HEK293 (cell line): ENCODE measurements around the gene AHCYL2.

ENCODE experiments used
- CTCF ChIA-PET: fragments of 350-600 bp; formaldehyde crosslinking; extraction: SDS; loops from one replicate; lab custom pipeline; 2021; ENCODE audit warnings: antibody characterized with exemption; lab: Yijun Ruan, JAX
- POLR2A ChIA-PET: fragments of 300-600 bp; formaldehyde crosslinking; extraction: SDS; loops from one replicate; lab custom pipeline; 2020; ENCODE audit warnings: antibody characterized with exemption, inconsistent platforms; lab: Yijun Ruan, JAX
- H3K27ac ChIP-seq: fragments of 200-500 bp; sonication (Bioruptor generic); 2 replicates; pipeline ENCODE4 v1.5.1; 2014; ENCODE audit warnings: low read depth, low read length, control low read depth, inconsistent platforms; ENCODE audit errors: extremely low read depth
- H3K36me3 ChIP-seq, 2 experiments: fragments of 200-500 bp in 1 of 2; sonication (Bioruptor generic) in 1 of 2; 1 replicate in 1 of 2; 2 replicates in 1 of 2; pipeline ENCODE4 v1.5.1; 2014 to 2017; ENCODE audit warnings: inconsistent platforms in 2 of 2, low read length in 2 of 2; ENCODE audit not compliant: control insufficient read depth in 2 of 2, insufficient read depth in 1 of 2
- H3K4me1 ChIP-seq: fragments of 200-500 bp; sonication (Bioruptor generic); 2 replicates; pipeline ENCODE4 v1.5.1; 2014; ENCODE audit warnings: mild to moderate bottlenecking, low read length, inconsistent platforms; ENCODE audit not compliant: control insufficient read depth, insufficient read depth
- H3K4me3 ChIP-seq: 2 replicates; pipeline ENCODE4 v1.5.1; 2011; ENCODE audit warnings: low read depth, mild to moderate bottlenecking, control low read depth, low read length, moderate library complexity
- H3K9me3 ChIP-seq: fragments of 200-500 bp; sonication (Bioruptor generic); 2 replicates; pipeline ENCODE4 v1.5.1; 2014; ENCODE audit warnings: low read depth, low read length, inconsistent platforms; ENCODE audit not compliant: control insufficient read depth, insufficient read depth
- EGR2 ChIP-seq: fragments of 450-650 bp; formaldehyde crosslinking; IDR thresholded peaks from 2 replicates; pipeline ENCODE4 v1.5.1; 2016; ENCODE audit warnings: low read depth, missing biosample characterization, missing genetic modification characterization
- PATZ1 ChIP-seq: fragments of 450-650 bp; formaldehyde crosslinking; IDR thresholded peaks from 2 replicates; pipeline ENCODE4 v1.5.1; 2016; ENCODE audit warnings: missing biosample characterization, missing genetic modification characterization
- PBX3 ChIP-seq: sonication (generic); formaldehyde crosslinking; IDR thresholded peaks from 2 replicates; pipeline ENCODE4 v1.8.1; 2022; ENCODE audit warnings: mild to moderate bottlenecking, moderate library complexity, missing genetic modification reagents
- SCRT1 ChIP-seq: fragments of 450-650 bp; formaldehyde crosslinking; IDR thresholded peaks from 2 replicates; pipeline ENCODE4 v1.5.1; 2016; ENCODE audit warnings: missing biosample characterization, missing genetic modification characterization, borderline replicate concordance
- SP2 ChIP-seq: fragments of 450-650 bp; formaldehyde crosslinking; IDR thresholded peaks from 2 replicates; pipeline ENCODE4 v1.5.1; 2016; ENCODE audit warnings: missing biosample characterization, missing genetic modification characterization
- WT1 ChIP-seq: fragments of 450-650 bp; formaldehyde crosslinking; IDR thresholded peaks from 2 replicates; pipeline ENCODE4 v1.5.1; 2016; ENCODE audit warnings: missing biosample characterization, missing genetic modification characterization
- ZNF114 ChIP-seq: fragments of 450-650 bp; formaldehyde crosslinking; IDR thresholded peaks from 2 replicates; pipeline ENCODE4 v1.5.0; 2017; ENCODE audit warnings: missing biosample characterization, missing genetic modification characterization
- ZNF133 ChIP-seq: fragments of 450-650 bp; formaldehyde crosslinking; IDR thresholded peaks from 2 replicates; pipeline ENCODE4 v1.5.1; 2016; ENCODE audit warnings: missing biosample characterization, missing genetic modification characterization
- ZNF140 ChIP-seq: fragments of 450-650 bp; formaldehyde crosslinking; IDR thresholded peaks from 2 replicates; pipeline ENCODE4 v1.5.1; 2016; ENCODE audit warnings: missing biosample characterization, missing genetic modification characterization
- ZNF16 ChIP-seq: fragments of 450-650 bp; formaldehyde crosslinking; IDR thresholded peaks from 2 replicates; pipeline ENCODE4 v1.5.1; 2016; ENCODE audit warnings: low read depth, missing biosample characterization, missing genetic modification characterization
- ZNF239 ChIP-seq: fragments of 450-650 bp; formaldehyde crosslinking; IDR thresholded peaks from 2 replicates; pipeline ENCODE4 v1.5.1; 2016; ENCODE audit warnings: missing biosample characterization, missing genetic modification characterization
- ZNF24 ChIP-seq: fragments of 450-650 bp; formaldehyde crosslinking; IDR thresholded peaks from 2 replicates; pipeline ENCODE4 v1.5.1; 2016; ENCODE audit warnings: missing biosample characterization, missing genetic modification characterization
- ZNF324 ChIP-seq: fragments of 450-650 bp; formaldehyde crosslinking; IDR thresholded peaks from 2 replicates; pipeline ENCODE4 v1.5.1; 2016; ENCODE audit warnings: missing biosample characterization, missing genetic modification characterization
- ZNF391 ChIP-seq: fragments of 450-650 bp; formaldehyde crosslinking; IDR thresholded peaks from 2 replicates; pipeline ENCODE4 v1.5.1; 2016; ENCODE audit warnings: low read depth, missing biosample characterization, missing genetic modification characterization, borderline replicate concordance
- ZNF394 ChIP-seq: fragments of 450-650 bp; formaldehyde crosslinking; IDR thresholded peaks from 2 replicates; pipeline ENCODE4 v1.5.1; 2016; ENCODE audit warnings: missing biosample characterization, missing genetic modification characterization, mild to moderate bottlenecking, moderate library complexity, borderline replicate concordance
- ZNF555 ChIP-seq: fragments of 450-650 bp; formaldehyde crosslinking; conservative IDR thresholded peaks from 2 replicates; pipeline ENCODE4 v1.5.1; 2017; ENCODE audit warnings: missing biosample characterization, mild to moderate bottlenecking, missing genetic modification characterization, inconsistent platforms
- ZNF580 ChIP-seq: fragments of 450-650 bp; formaldehyde crosslinking; IDR thresholded peaks from 2 replicates; pipeline ENCODE4 v1.5.1; 2016; ENCODE audit warnings: missing biosample characterization, missing genetic modification characterization
- ZNF610 ChIP-seq: fragments of 450-650 bp; formaldehyde crosslinking; IDR thresholded peaks from 2 replicates; pipeline ENCODE4 v1.5.1; 2016; ENCODE audit warnings: missing biosample characterization, missing genetic modification characterization, borderline replicate concordance
- ZNF629 ChIP-seq: fragments of 450-650 bp; formaldehyde crosslinking; IDR thresholded peaks from 2 replicates; pipeline ENCODE4 v1.5.1; 2017; ENCODE audit warnings: missing biosample characterization, missing genetic modification characterization

The AHCYL2 gene

DNA sequence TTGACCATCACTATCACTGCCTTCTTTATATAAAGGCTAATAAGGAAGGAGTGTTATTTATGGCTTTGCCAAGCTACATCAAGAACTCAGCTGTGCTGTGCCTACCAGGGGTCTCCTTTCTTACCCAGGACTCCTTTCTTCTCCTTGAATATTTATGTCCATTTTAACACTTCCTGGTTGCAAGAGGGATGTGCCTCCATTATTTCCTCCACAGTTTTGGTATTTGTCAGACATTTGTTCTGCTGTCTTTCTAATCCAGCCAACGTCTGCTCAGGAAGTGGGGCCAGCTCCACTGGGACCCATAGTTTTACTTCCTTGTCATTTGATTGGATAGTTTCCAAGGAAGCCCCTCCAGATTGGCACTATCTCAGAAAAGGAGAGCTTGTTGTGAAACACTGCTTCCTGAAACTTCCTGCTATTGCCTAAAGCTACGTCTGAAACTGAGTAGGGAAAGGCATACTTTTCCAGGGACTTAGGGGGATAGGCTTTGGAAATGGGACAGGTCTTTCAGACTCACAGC, 202.8 kb downstream of the AHCYL2 start:
- H3K9me3 ChIP-seq: no peaks in the 10 kb centered on the region
- POLR2A ChIA-PET: interaction anchor here (0.9 kb wide), 1 partner anchor 44 kb away, joined by 3 read pairs; no protein-coding TSS in a partner anchor
- no peak overlapping the region for H3K27ac ChIP-seq
- CTCF ChIA-PET: interaction anchor here (2.8 kb wide), 1 partner anchor 51 kb away, joined by 9 read pairs; no protein-coding TSS in a partner anchor
- H3K4me1 ChIP-seq: no peaks in the 10 kb centered on the region
- peaks cover 0 to 8% of the 10 kb centered on the region in 2 experiments; a peak in 1 of 3 replicates for H3K36me3 ChIP-seq
- H3K4me3 ChIP-seq: no peak overlapping the region
- no peak for TF ChIP-seq ZNF16 (tag by site-specific recombination)
- no peak for TF ChIP-seq ZNF610
- no peak for TF ChIP-seq ZNF133 (tag by site-specific recombination)

GRCh38 chr7:129431911-129432643, 207.2 kb downstream of the AHCYL2 start:
- POLR2A ChIA-PET: interaction anchor here (0.7 kb wide), 1 partner anchor 31 kb away, joined by 3 read pairs; no protein-coding TSS in a partner anchor
- Histone ChIP-seq H3K27ac (no peak overlapping the region), H3K36me3 (no peaks in the 10 kb centered on the region), H3K4me3 (no peak overlapping the region), H3K9me3 (no peaks in the 10 kb centered on the region), H3K4me1 (no peaks in the 10 kb centered on the region)
- no peak for TF ChIP-seq WT1 (tag by site-specific recombination)
- TF ChIP-seq ZNF555 (tag by site-specific recombination): no peak
- no peak for TF ChIP-seq EGR2 (tag by site-specific recombination)
- no peak for TF ChIP-seq SCRT1 (tag by site-specific recombination)
- TF ChIP-seq PBX3 (CRISPR knock-in tag): no peak
- no peak for TF ChIP-seq ZNF140
- TF ChIP-seq SP2 (tag by site-specific recombination): no peak
- TF ChIP-seq ZNF394 (tag by site-specific recombination): no peak
- TF ChIP-seq ZNF114 (tag by site-specific recombination): no peak
- no peak for TF ChIP-seq ZNF629 (tag by site-specific recombination)
- no peak for TF ChIP-seq ZNF24 (tag by site-specific recombination)
- no peak for TF ChIP-seq ZNF239 (tag by site-specific recombination)
- TF ChIP-seq ZNF580 (tag by site-specific recombination): no peak
- no peak for TF ChIP-seq ZNF324
- TF ChIP-seq ZNF391: no peak
- no peak for TF ChIP-seq PATZ1 (tag by site-specific recombination)
- CTCF ChIA-PET: interaction anchor here (0.7 to 1.2 kb wide), 2 partner anchors 64 to 173 kb away, joined by 4 read pairs; no protein-coding TSS in a partner anchor
